NB4 (cell line): ENCODE measurements around the gene SAFB2.

Experiments
- TF ChIP-seq, protein P1 (sequence below): IDR thresholded peaks from one replicate; pipeline ENCODE4 v1.5.1; 2012; ENCODE audit warnings: low read depth, low read length
- TF ChIP-seq, protein P2 (sequence below): IDR thresholded peaks from 2 replicates; pipeline ENCODE4 v1.6.1; 2011; ENCODE audit warnings: low read depth, low read length

DNA sequence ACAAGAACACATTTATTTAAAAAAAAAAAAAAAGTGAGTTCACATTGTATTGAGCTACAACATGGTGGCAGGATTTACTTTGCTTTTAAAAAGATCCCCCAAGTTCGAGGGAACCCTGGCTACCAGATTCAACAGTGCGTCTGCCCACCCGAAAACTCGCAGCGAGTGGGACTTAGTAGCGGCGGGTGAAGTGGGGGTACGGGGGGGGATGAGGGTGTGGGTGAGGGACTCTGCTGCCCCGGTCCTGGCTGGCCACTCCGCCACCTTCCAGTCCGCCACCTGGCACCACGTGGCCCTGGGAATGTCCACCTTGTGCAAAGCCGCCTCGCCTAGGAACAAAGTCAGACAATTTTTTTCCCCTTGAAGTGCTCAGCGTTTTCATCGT is 35.5 kb downstream of the SAFB2 start:
- TF ChIP-seq, protein P1, sequence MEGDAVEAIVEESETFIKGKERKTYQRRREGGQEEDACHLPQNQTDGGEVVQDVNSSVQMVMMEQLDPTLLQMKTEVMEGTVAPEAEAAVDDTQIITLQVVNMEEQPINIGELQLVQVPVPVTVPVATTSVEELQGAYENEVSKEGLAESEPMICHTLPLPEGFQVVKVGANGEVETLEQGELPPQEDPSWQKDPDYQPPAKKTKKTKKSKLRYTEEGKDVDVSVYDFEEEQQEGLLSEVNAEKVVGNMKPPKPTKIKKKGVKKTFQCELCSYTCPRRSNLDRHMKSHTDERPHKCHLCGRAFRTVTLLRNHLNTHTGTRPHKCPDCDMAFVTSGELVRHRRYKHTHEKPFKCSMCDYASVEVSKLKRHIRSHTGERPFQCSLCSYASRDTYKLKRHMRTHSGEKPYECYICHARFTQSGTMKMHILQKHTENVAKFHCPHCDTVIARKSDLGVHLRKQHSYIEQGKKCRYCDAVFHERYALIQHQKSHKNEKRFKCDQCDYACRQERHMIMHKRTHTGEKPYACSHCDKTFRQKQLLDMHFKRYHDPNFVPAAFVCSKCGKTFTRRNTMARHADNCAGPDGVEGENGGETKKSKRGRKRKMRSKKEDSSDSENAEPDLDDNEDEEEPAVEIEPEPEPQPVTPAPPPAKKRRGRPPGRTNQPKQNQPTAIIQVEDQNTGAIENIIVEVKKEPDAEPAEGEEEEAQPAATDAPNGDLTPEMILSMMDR = no peak
- TF ChIP-seq, protein P2, sequence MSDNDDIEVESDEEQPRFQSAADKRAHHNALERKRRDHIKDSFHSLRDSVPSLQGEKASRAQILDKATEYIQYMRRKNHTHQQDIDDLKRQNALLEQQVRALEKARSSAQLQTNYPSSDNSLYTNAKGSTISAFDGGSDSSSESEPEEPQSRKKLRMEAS = no peak
